ENCODE data around the gene CPLX1.
"Not testable (repeated sequence)": the region's sequence is repeated elsewhere in the genome, so short reads cannot be mapped to it uniquely, and the experiment has no call there.

Gene CPLX1

DNA sequence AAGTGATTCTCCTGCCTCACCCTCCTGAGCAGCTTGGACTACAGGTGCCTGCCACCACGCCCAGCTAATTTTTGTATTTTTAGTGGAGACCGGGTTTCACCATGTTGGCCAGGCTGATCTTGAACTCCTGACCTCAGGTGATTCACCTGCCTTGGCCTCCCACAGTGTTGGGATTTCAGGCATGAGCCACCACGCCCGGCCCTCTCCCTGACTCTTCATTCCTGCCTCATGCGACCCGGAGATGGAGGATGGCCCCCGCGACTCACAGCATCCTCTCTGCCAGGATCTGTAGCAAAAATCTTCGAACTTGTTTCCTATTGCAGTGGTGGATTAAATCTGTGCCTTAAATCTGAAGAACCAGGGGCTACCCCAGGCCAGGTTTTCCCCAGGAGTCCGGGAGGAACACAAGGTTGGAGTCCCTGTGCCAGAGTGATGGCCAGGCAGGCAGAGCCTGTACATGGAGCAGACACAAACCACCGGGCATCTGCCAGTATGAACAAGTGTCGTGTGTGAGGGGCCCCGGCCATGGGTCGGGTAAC is 11.5 kb downstream of the CPLX1 start:
- no peak overlapping the region for H3K9ac ChIP-seq
- H3K36me3 ChIP-seq (ENCODE audit: control insufficient read depth, insufficient read depth, low read length), result no peaks in the 10 kb centered on the region
- H3K9me3 ChIP-seq (ENCODE audit: control insufficient read depth, low read length), result no peaks in the 10 kb centered on the region
- H3K27ac ChIP-seq, result no peak overlapping the region
- H3K4me1 ChIP-seq, result no peaks in the 10 kb centered on the region
- TF ChIP-seq, protein P1, sequence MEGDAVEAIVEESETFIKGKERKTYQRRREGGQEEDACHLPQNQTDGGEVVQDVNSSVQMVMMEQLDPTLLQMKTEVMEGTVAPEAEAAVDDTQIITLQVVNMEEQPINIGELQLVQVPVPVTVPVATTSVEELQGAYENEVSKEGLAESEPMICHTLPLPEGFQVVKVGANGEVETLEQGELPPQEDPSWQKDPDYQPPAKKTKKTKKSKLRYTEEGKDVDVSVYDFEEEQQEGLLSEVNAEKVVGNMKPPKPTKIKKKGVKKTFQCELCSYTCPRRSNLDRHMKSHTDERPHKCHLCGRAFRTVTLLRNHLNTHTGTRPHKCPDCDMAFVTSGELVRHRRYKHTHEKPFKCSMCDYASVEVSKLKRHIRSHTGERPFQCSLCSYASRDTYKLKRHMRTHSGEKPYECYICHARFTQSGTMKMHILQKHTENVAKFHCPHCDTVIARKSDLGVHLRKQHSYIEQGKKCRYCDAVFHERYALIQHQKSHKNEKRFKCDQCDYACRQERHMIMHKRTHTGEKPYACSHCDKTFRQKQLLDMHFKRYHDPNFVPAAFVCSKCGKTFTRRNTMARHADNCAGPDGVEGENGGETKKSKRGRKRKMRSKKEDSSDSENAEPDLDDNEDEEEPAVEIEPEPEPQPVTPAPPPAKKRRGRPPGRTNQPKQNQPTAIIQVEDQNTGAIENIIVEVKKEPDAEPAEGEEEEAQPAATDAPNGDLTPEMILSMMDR (IDR thresholded peaks at IDR 0.05), result no peak
- no peak overlapping the region for H3K4me3 ChIP-seq (ENCODE audit: low read depth, low read length)
- no peaks in the 10 kb centered on the region for H3K79me2 ChIP-seq
- H3K27me3 ChIP-seq (ENCODE audit: control insufficient read depth, insufficient read depth, low read length), result no peaks in the 10 kb centered on the region
- H2AFZ ChIP-seq, result no peak overlapping the region
- no peak overlapping the region for H3K4me2 ChIP-seq (ENCODE audit: low read length)

DNA sequence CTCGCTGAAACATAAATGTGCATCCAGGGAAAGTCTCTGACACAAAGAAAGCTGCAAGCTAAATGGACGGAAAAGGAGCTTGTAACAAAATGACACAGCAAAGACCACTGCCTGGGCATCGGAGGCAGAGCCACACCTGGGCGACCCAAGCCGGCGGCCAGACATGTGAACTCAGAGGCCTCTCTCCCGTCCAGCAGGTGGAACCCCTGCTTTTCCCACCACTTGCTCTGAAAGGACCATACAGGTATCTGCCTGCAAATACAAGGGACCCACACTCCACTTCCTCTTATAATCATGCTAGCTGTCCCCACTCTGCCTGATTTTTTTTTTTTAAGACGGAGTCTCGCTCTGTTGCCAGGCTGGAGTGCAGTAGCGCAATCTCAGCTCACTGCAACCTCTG is 12.0 kb downstream of the CPLX1 start:
- Histone ChIP-seq H3K9ac (no peak overlapping the region), H3K27ac (no peak overlapping the region), H2AFZ (no peak overlapping the region), H3K27me3 (ENCODE audit: control insufficient read depth, insufficient read depth, low read length) (no peaks in the 10 kb centered on the region), H3K79me2 (no peaks in the 10 kb centered on the region), H3K36me3 (ENCODE audit: control insufficient read depth, insufficient read depth, low read length) (no peaks in the 10 kb centered on the region), H3K4me1 (no peaks in the 10 kb centered on the region), H3K4me2 (ENCODE audit: low read length) (no peak overlapping the region), H3K9me3 (ENCODE audit: control insufficient read depth, low read length) (no peaks in the 10 kb centered on the region), H3K4me3 (ENCODE audit: low read depth, low read length) (no peak overlapping the region)
- TF ChIP-seq, protein P1 (IDR thresholded peaks at IDR 0.05), result no peak

DNA sequence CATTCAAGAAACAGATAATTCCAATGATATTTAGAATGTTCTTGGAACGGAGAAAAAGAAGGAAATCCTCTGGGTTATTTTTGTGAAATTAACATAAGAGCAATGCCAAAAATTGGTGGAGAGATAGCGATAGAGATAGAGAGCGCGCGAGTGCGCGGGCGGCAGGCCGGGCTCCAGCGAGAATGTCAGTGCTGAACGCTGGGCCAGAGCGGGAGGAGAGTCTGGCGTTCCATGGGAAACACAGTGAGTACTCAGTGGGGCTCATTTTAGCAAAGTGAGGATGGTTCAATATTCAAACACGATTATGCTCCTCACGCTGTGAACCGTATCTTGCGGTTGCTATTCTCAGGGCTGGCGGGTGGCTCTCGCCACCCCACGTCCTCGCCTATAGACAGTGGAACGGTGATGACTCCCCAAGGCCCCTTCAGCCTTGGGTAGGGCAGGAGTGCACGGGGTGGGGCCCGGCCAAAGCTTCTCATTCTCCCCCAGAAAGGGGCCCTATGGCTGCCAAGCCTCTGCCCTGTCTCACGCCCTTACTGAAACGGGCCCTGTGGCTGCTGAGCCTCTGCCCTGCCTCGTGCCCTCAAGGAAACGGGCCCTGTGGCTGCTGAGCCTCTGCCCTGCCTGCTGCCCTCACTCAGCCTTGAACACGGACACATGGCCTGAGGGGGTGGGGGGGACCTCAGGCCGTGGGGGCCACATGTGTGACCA is 16.9 kb downstream of the CPLX1 start:
- Histone ChIP-seq H3K4me1 (no peaks in the 10 kb centered on the region), H2AFZ (no peak overlapping the region), H3K9me3 (ENCODE audit: control insufficient read depth, low read length) (no peaks in the 10 kb centered on the region), H3K79me2 (no peaks in the 10 kb centered on the region), H3K4me3 (ENCODE audit: low read depth, low read length) (no peak overlapping the region), H3K9ac (no peak overlapping the region), H3K4me2 (ENCODE audit: low read length) (no peak overlapping the region), H3K27ac (no peak overlapping the region), H3K27me3 (ENCODE audit: control insufficient read depth, insufficient read depth, low read length) (no peaks in the 10 kb centered on the region), H3K36me3 (ENCODE audit: control insufficient read depth, insufficient read depth, low read length) (no peaks in the 10 kb centered on the region)
- TF ChIP-seq, protein P1 (IDR thresholded peaks at IDR 0.05), result no peak

DNA sequence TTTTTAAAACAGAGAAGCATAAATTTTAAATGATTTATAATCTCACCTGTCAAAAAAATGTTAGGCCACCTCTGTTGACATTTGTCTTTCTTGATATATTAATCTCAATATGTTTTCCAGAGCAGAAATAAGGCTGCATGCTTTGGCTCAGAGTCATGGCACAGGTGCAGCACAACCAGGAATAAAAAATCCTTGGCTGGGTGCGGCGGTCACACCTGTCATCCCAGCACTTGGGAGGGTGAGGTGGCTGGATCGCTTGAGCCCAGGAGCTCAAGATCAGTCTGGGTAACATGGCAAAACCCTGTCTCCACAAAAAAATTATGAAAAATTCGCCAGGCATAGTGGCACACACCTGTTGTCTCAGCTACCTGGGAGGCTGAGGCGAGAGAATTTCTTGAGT is 18.1 kb downstream of the CPLX1 start:
- Histone ChIP-seq H2AFZ (no peak overlapping the region), H3K4me3 (ENCODE audit: low read depth, low read length) (no peak overlapping the region), H3K9ac (no peak overlapping the region), H3K36me3 (ENCODE audit: control insufficient read depth, insufficient read depth, low read length) (no peaks in the 10 kb centered on the region), H3K4me1 (no peaks in the 10 kb centered on the region), H3K27ac (no peak overlapping the region), H3K4me2 (ENCODE audit: low read length) (no peak overlapping the region), H3K79me2 (no peaks in the 10 kb centered on the region), H3K9me3 (ENCODE audit: control insufficient read depth, low read length) (no peaks in the 10 kb centered on the region), H3K27me3 (ENCODE audit: control insufficient read depth, insufficient read depth, low read length) (no peaks in the 10 kb centered on the region)
- TF ChIP-seq, protein P1 (IDR thresholded peaks at IDR 0.05), result no peak

DNA sequence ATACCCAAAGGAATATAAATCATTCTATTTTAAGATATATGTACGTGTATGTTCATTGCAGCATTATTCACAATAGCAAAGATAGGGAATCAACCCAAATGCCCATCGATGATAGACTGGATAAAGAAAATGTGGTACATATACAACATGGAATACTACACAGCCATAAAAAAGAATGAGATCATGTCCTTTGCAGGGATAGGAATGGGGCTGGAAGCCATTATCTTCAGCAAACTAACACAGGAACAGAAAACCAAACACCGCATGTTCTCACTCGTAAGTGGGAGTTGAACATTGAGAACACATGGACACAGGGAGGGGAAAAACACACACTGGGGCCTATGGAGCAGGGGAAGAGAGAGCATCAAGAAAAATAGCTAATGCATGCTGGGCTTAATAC is 18.9 kb downstream of the CPLX1 start:
- H3K27ac ChIP-seq; H3K79me2 ChIP-seq; H3K36me3 ChIP-seq (ENCODE audit: control insufficient read depth, insufficient read depth, low read length); H3K4me1 ChIP-seq; H3K9me3 ChIP-seq (ENCODE audit: control insufficient read depth, low read length); H3K4me3 ChIP-seq (ENCODE audit: low read depth, low read length); H3K27me3 ChIP-seq (ENCODE audit: control insufficient read depth, insufficient read depth, low read length); H2AFZ ChIP-seq; H3K4me2 ChIP-seq (ENCODE audit: low read length); H3K9ac ChIP-seq: not testable (repeated sequence)
